SHP77 (cell line): ENCODE data around the gene CIITA.
A peak's percentile ranks its signal among the peaks of the same experiment; 100 is the strongest.
"Not testable (repeated sequence)": the region's sequence is repeated elsewhere in the genome, so short reads cannot be mapped to it uniquely, and the experiment has no call there.

Source experiments
- DNase-seq, 2 experiments: peaks; one replicate each; lab custom pipeline; 2025; lab: John Stamatoyannopoulos, UW

CIITA gene, protein sequence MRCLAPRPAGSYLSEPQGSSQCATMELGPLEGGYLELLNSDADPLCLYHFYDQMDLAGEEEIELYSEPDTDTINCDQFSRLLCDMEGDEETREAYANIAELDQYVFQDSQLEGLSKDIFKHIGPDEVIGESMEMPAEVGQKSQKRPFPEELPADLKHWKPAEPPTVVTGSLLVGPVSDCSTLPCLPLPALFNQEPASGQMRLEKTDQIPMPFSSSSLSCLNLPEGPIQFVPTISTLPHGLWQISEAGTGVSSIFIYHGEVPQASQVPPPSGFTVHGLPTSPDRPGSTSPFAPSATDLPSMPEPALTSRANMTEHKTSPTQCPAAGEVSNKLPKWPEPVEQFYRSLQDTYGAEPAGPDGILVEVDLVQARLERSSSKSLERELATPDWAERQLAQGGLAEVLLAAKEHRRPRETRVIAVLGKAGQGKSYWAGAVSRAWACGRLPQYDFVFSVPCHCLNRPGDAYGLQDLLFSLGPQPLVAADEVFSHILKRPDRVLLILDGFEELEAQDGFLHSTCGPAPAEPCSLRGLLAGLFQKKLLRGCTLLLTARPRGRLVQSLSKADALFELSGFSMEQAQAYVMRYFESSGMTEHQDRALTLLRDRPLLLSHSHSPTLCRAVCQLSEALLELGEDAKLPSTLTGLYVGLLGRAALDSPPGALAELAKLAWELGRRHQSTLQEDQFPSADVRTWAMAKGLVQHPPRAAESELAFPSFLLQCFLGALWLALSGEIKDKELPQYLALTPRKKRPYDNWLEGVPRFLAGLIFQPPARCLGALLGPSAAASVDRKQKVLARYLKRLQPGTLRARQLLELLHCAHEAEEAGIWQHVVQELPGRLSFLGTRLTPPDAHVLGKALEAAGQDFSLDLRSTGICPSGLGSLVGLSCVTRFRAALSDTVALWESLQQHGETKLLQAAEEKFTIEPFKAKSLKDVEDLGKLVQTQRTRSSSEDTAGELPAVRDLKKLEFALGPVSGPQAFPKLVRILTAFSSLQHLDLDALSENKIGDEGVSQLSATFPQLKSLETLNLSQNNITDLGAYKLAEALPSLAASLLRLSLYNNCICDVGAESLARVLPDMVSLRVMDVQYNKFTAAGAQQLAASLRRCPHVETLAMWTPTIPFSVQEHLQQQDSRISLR

GRCh38 chr16:10876799-10877341 lies at the start of gene CIITA:
Gene CIITA, plus strand, starts transcription at chr16:10877202. Its CDS starts 129 bp downstream, at chr16:10877331.
- peak in 1 of 2 experiments; percentile 5 for DNase-seq

- DNase-seq: no peak
Measured at GRCh38 chr16:10827691-10828341, 49.2 kb upstream of the CIITA start.

GRCh38 chr16:10828851-10829366 lies 48.1 kb upstream of the CIITA start:
- peak in 1 of 2 experiments; percentile 42 for DNase-seq

DNA sequence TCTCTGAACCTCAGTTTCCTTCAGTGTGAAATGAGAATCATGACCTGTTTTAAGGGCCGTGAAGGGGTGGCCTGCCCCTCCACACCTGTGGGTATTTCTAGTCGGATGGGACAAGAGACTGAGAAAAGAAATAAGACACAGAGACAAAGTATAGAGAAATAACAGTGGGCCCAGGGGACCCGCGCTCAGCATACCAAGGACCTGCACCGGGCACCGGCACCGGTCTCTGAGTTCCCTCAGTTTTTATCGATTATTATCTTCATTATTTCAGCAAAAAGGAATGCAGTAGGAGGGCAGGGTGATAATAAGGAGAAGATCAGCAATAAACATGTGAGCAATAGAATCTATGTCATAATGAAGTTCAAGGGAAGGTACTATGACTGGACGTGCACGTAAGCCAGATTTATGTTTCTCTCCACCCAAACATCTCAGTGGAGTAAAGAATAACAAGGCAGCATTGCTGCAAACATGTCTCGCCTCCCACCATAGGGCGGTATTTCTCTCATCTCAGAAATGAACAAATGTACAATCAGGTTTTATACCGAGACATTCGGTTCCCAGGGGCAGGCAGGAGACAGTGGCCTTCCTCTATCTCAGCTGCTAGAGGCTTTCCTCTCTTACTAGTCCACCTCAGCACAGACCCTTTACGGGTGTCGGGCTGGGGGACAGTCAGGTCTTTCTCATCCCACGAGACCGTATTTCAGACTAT lies 47.5 kb upstream of the CIITA start:
- not testable (repeated sequence) for DNase-seq

GRCh38 chr16:10830240-10830639 lies 46.8 kb upstream of the CIITA start:
- DNase-seq: not testable (repeated sequence)

- no peak for DNase-seq
Measured at GRCh38 chr16:10831894-10832886, 44.8 kb upstream of the CIITA start.

DNA sequence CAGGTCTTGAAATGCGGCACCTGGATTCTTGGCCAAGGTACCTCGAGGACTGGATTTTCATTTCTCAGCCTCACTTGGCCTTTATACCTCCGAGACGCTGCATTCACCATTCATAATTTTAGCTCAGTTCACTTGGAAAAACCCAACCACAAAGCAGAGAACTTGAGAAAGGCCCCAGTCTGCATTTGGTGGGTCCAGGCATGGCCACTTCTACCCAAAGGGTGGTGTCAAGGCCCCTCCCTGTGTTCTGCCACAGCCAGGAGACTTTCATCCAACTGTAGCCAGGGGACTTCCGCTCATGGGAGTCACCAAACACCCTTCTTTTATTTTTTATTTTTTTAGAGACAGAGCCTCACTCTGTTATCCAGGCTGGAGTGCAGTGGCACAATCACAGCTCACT lies 43.7 kb upstream of the CIITA start:
- DNase-seq: no peak

GRCh38 chr16:10834130-10834529 lies 42.9 kb upstream of the CIITA start:
- no peak for DNase-seq

DNA sequence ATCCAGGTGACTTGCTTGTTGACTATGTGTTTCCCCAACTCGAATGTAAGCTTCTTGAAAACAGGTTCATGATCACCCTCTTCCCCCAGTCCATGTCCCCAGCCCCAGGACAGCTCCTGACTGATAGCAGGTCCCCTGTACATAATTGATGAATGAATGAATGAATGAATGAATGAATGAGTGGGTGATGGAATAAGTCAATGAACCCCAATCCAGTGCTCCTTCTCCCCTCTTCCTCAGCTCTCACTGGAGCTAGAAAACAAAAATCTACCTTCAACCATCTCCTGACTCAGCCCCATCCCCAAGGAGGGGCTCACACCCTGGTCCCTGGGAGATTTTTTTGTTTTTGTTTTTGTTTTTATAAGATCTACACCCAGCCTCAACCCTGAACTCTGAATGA lies 42.2 kb upstream of the CIITA start:
- no peak for DNase-seq

- no peak for DNase-seq
Measured at GRCh38 chr16:10835281-10835931, 41.6 kb upstream of the CIITA start.

GRCh38 chr16:10836174-10836853 lies 40.7 kb upstream of the CIITA start:
- no peak for DNase-seq

- no peak for DNase-seq
Measured at GRCh38 chr16:10838621-10839278, 38.3 kb upstream of the CIITA start.

DNA sequence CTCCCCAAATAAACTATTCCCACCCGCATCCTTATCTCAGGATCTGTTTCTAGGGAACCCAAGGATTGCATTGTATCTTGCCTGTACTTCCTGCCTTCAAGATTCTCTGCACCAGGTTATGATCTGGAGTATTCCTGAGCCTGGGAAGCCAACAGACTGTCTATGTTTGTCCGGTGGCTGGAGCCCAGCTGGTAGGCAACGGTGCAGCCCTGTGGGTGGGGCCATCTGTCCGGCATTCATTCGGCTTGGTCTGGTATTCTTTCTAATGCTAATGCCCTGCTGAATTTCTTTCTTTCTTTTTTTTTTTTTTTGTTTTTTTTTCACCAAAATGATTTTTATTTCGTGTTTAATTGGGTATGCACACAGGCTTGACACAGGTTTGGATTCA lies 37.7 kb upstream of the CIITA start:
- DNase-seq: no peak

- no peak for DNase-seq
Measured at GRCh38 chr16:10840703-10841102, 36.3 kb upstream of the CIITA start.

DNA sequence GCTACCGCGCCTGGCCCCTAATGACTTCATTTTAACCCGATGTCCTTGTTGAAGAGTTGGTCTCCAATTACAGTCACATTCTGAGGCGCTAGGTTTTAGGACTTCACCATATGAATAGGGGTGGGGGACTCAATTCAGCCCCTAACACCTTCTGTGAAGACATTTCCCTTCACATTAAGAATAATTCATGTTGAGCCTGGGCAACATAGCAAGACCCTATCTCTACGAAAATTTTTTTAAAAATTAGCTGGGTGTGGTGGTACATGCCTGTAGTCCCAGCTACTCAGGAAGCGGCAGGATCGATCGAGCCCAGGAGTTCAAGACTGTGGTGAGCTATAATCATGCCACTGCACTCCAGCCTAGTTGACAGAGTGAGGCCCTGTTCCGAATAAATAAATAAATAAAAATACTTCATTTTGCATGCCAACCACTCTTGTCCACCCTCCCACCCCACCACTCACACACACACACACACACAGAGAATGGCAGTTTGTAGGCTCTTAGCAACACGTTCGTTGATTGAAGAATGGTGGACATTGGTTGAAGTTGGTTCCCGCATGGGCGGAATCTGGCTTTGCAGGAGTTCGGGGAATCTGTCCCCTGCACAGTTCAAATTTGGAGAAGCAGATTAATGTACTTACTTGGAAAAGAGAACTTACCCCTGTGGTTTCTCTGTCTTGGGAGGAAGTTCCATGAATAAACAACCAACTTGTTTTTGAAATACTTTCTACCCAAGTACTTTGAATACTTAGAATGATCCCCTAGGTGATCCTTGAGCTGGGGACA lies 30.6 kb upstream of the CIITA start:
- no peak for DNase-seq

- no peak for DNase-seq
Measured at GRCh38 chr16:10847176-10847575, 29.8 kb upstream of the CIITA start.
